Measurements from ENCODE around the gene KRTAP1-3.

GRCh38 chr17:41073676-41074075, 39.0 kb upstream of the KRTAP1-3 start:
- TF ChIP-seq POLR2A (IDR thresholded peaks at IDR 0.05) = no peak
- TF ChIP-seq CTCF (IDR thresholded peaks at IDR 0.05) = no peak

Measured in heart left ventricle (tissue), 13 donors.